ENCODE data around the gene SEPSECS.

DNA sequence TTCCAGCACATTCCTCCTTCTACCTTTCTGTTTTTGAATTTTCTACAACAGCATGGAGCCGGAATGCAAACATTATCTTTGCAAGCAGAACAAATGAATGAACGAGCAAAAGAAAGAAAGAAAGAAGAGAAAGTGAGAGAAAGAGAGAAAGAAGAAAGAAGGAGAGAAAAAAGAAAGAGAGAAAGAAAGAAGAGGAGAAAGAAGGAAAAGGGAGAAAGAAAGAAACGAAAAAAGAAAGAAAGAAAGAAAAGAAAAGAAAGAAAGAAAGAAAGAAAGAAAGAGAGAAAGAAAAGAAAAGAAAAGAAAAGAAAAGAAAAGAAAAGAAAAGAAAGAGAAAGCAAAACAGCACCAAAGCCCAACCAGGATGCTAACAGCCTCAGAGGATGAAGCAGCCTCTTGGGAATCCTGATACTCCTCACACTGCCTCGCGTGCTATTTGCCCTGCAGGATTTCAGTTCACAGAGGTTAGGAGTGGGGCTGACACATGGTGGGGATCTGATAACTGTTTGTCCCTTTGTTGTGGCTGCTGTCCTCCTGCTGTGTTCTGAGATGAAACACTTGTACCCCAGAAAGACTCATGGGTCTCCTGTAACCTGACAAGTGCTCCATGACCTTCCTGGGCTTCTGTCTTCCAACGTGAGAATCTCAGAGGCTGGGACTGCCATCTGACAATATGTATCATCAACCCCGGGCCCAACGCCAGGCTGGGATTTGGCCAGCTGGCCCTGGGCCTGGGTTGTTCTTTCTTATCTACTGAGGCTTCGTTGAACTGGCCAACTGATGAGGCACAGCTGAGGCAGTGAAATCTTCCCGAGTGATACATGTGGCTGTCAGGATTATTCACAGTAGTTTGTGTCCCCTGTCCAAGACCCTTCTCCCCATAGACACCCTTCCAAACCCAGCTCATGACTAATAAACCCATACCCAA lies 61.0 kb downstream of the SEPSECS start:
- TF ChIP-seq POLR2A (IDR thresholded peaks at IDR 0.05; ENCODE audit: control extremely low read depth in 1 of 2, low read depth in 2 of 2, low read length in 2 of 2) (no peak), HDAC2 (IDR thresholded peaks at IDR 0.05; ENCODE audit: borderline replicate concordance in 1 of 2, low read depth in 2 of 2, low read length in 2 of 2) (no peak), SP4 (IDR thresholded peaks at IDR 0.05; ENCODE audit: low read length) (no peak), POLR2AphosphoS5 (IDR thresholded peaks at IDR 0.05; ENCODE audit: low read depth, low read length) (no peak), CHD2 (IDR thresholded peaks at IDR 0.05; ENCODE audit: low read length) (no peak), EP300 (IDR thresholded peaks at IDR 0.05; ENCODE audit: borderline replicate concordance in 1 of 2, low read depth in 2 of 2, low read length in 2 of 2) (no peak), YY1 (IDR thresholded peaks at IDR 0.05; ENCODE audit: low read depth, low read length) (no peak), RFX5 (IDR thresholded peaks at IDR 0.05; ENCODE audit: borderline replicate concordance, low read depth, low read length) (no peak), ZNF274 (IDR thresholded peaks at IDR 0.05; ENCODE audit: borderline replicate concordance, extremely low read depth, low read length) (no peak), CREB1 (IDR thresholded peaks at IDR 0.05) (no peak), JUND (IDR thresholded peaks at IDR 0.05; ENCODE audit: low read length) (no peak)
- TF ChIP-seq, protein P1, sequence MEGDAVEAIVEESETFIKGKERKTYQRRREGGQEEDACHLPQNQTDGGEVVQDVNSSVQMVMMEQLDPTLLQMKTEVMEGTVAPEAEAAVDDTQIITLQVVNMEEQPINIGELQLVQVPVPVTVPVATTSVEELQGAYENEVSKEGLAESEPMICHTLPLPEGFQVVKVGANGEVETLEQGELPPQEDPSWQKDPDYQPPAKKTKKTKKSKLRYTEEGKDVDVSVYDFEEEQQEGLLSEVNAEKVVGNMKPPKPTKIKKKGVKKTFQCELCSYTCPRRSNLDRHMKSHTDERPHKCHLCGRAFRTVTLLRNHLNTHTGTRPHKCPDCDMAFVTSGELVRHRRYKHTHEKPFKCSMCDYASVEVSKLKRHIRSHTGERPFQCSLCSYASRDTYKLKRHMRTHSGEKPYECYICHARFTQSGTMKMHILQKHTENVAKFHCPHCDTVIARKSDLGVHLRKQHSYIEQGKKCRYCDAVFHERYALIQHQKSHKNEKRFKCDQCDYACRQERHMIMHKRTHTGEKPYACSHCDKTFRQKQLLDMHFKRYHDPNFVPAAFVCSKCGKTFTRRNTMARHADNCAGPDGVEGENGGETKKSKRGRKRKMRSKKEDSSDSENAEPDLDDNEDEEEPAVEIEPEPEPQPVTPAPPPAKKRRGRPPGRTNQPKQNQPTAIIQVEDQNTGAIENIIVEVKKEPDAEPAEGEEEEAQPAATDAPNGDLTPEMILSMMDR (IDR thresholded peaks at IDR 0.05; ENCODE audit: control extremely low read depth in 1 of 3, insufficient read depth in 1 of 3, low read depth in 1 of 3, low read length in 3 of 3), result no peak
- TF ChIP-seq, protein P2, sequence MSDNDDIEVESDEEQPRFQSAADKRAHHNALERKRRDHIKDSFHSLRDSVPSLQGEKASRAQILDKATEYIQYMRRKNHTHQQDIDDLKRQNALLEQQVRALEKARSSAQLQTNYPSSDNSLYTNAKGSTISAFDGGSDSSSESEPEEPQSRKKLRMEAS (IDR thresholded peaks at IDR 0.05), result no peak
- TF ChIP-seq, protein P3, sequence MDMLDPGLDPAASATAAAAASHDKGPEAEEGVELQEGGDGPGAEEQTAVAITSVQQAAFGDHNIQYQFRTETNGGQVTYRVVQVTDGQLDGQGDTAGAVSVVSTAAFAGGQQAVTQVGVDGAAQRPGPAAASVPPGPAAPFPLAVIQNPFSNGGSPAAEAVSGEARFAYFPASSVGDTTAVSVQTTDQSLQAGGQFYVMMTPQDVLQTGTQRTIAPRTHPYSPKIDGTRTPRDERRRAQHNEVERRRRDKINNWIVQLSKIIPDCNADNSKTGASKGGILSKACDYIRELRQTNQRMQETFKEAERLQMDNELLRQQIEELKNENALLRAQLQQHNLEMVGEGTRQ (IDR thresholded peaks at IDR 0.05; ENCODE audit: low read length), result no peak

Measured in H1 (cell line).